HepG2 (cell line): ENCODE data around the gene AIP. TPM values are rescaled to one million over a fixed set of nuclear protein-coding genes. Genes with fewer than 3 reads are reported as not detected.
A peak's percentile ranks its signal among the peaks of the same experiment; 100 is the strongest.

Experiments used
- KLF9 ChIP-seq: IDR thresholded peaks from 2 replicates; pipeline ENCODE4 v1.6.1; 2016; ENCODE audit warnings: low read depth
- MEIS2 ChIP-seq: sonication (generic); formaldehyde crosslinking; IDR thresholded peaks from 2 replicates; pipeline ENCODE4 v1.9.0; 2021; ENCODE audit warnings: mild to moderate bottlenecking, missing genetic modification reagents
- PLSCR1 ChIP-seq: sonication (generic); formaldehyde crosslinking; IDR thresholded peaks from 2 replicates; pipeline ENCODE4 v1.5.0; 2020; ENCODE audit warnings: missing genetic modification reagents, mild to moderate bottlenecking, borderline replicate concordance
- SETDB1 ChIP-seq: sonication (generic); formaldehyde crosslinking; IDR thresholded peaks from 2 replicates; pipeline ENCODE4 v1.5.1; 2020; ENCODE audit warnings: missing genetic modification reagents, mild to moderate bottlenecking, borderline replicate concordance
- THAP9 ChIP-seq: sonication (generic); formaldehyde crosslinking; IDR thresholded peaks from 2 replicates; pipeline ENCODE4; 2020; ENCODE audit warnings: missing genetic modification reagents, mild to moderate bottlenecking, borderline replicate concordance
- TRAFD1 ChIP-seq: sonication (generic); formaldehyde crosslinking; IDR thresholded peaks from 2 replicates; pipeline ENCODE4 v1.5.1; 2020; ENCODE audit warnings: missing genetic modification reagents, mild to moderate bottlenecking, borderline replicate concordance
- ZBTB26 ChIP-seq: IDR thresholded peaks from 2 replicates; pipeline ENCODE4 v1.6.1; 2016; ENCODE audit warnings: missing compliant biosample characterization, missing genetic modification reagents, borderline replicate concordance
- ZBTB49 ChIP-seq: sonication (generic); formaldehyde crosslinking; IDR thresholded peaks from 2 replicates; pipeline ENCODE4 v1.4.0; 2020; ENCODE audit warnings: missing genetic modification reagents, borderline replicate concordance
- ZEB1 ChIP-seq: IDR thresholded peaks from 2 replicates; pipeline ENCODE4 v1.6.1; 2012; ENCODE audit warnings: mild to moderate bottlenecking, low read depth, inconsistent platforms; ENCODE audit not compliant: insufficient replicate concordance
- ZFP90 ChIP-seq: sonication (generic); formaldehyde crosslinking; IDR thresholded peaks from 2 replicates; pipeline ENCODE4 v1.8.0; 2022; ENCODE audit warnings: missing genetic modification reagents, mild to moderate bottlenecking, inconsistent platforms, borderline replicate concordance
- ZNF496 ChIP-seq: sonication (generic); formaldehyde crosslinking; IDR thresholded peaks from 2 replicates; pipeline ENCODE4 v1.8.1; 2023; ENCODE audit warnings: mild to moderate bottlenecking, moderate library complexity, missing genetic modification reagents; ENCODE audit not compliant: insufficient replicate concordance
- polyA plus RNA-seq, 8 experiments: library from polyadenylated mRNA; depleted of rRNA in 3 of 8; stranded (reverse) in 7 of 8; unstranded in 1 of 8; fragments of >200 nt; fragmentation: Illumina TruSeq in 4 of 8; extraction: Trizol in 4 of 8; gene quantifications; 2 replicates each; pipeline versions ENCODE4 v1.2.1 to v1.2.3, GENCODE V29; 2011 to 2016; ENCODE audit warnings: low read depth in 4 of 8, missing spikeins in 1 of 8, mixed read lengths in 1 of 8; ENCODE audit not compliant: insufficient read depth in 1 of 8
- total RNA-seq, 5 experiments: library from RNA; depleted of rRNA; stranded (reverse); fragments of >200 nt; fragmentation: Illumina TruSeq; extraction: Trizol; gene quantifications; 2 replicates each; pipeline ENCODE4 v1.2.3, GENCODE V29; 2016; ENCODE audit warnings: low read depth in 1 of 5
- TF ChIP-seq, protein P1 (sequence below): sonication (generic); formaldehyde crosslinking; IDR thresholded peaks from 2 replicates; pipeline ENCODE4 v1.5.1; 2020; ENCODE audit warnings: missing genetic modification reagents, mild to moderate bottlenecking, borderline replicate concordance
- TF ChIP-seq, protein P2 (sequence below): IDR thresholded peaks from 2 replicates; pipeline ENCODE4 v1.6.1; 2018; ENCODE audit warnings: missing genetic modification reagents

AIP gene
- total and polyA plus RNA-seq, 2 of the 13 experiments (the other 11 are each of a cell fraction or from before 2014, with no cell fraction given), result 51.8 to 110 TPM

GRCh38 chr11:67468759-67469507 lies 13.9 kb upstream of the AIP start, which contains the start of gene TMEM134 (continued):
- TF ChIP-seq, protein P1, sequence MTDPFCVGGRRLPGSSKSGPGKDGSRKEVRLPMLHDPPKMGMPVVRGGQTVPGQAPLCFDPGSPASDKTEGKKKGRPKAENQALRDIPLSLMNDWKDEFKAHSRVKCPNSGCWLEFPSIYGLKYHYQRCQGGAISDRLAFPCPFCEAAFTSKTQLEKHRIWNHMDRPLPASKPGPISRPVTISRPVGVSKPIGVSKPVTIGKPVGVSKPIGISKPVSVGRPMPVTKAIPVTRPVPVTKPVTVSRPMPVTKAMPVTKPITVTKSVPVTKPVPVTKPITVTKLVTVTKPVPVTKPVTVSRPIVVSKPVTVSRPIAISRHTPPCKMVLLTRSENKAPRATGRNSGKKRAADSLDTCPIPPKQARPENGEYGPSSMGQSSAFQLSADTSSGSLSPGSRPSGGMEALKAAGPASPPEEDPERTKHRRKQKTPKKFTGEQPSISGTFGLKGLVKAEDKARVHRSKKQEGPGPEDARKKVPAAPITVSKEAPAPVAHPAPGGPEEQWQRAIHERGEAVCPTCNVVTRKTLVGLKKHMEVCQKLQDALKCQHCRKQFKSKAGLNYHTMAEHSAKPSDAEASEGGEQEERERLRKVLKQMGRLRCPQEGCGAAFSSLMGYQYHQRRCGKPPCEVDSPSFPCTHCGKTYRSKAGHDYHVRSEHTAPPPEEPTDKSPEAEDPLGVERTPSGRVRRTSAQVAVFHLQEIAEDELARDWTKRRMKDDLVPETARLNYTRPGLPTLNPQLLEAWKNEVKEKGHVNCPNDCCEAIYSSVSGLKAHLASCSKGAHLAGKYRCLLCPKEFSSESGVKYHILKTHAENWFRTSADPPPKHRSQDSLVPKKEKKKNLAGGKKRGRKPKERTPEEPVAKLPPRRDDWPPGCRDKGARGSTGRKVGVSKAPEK, result no peak
- TF ChIP-seq ZBTB26 (CRISPR knock-in tag), result no peak
- TF ChIP-seq ZFP90, result peak; percentile 76
- no peak for TF ChIP-seq ZEB1
- no peak for TF ChIP-seq ZBTB49
- TF ChIP-seq PLSCR1 (CRISPR knock-in tag), result 0 out of 2 replicates have a peak, but pooled peaks have one; percentile 37
- peak; percentile 69; the same call in 1 of the 2 replicates for TF ChIP-seq THAP9 (CRISPR knock-in tag)
- TF ChIP-seq KLF9 (CRISPR knock-in tag), result peak; percentile 74; the same call in 1 of the 2 replicates
- no peak for TF ChIP-seq TRAFD1
- no peak for TF ChIP-seq ZNF496
- TF ChIP-seq SETDB1 (CRISPR knock-in tag), result no peak
- TF ChIP-seq, protein P2, sequence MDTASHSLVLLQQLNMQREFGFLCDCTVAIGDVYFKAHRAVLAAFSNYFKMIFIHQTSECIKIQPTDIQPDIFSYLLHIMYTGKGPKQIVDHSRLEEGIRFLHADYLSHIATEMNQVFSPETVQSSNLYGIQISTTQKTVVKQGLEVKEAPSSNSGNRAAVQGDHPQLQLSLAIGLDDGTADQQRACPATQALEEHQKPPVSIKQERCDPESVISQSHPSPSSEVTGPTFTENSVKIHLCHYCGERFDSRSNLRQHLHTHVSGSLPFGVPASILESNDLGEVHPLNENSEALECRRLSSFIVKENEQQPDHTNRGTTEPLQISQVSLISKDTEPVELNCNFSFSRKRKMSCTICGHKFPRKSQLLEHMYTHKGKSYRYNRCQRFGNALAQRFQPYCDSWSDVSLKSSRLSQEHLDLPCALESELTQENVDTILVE (CRISPR knock-in tag), result peak; percentile 57
- peak; percentile 65; the same call in 1 of the 2 replicates for TF ChIP-seq MEIS2 (CRISPR knock-in tag)
